ENCODE data around the gene PGLYRP3.
A peak's percentile ranks its signal among the peaks of the same experiment; 100 is the strongest.
"Not testable (repeated sequence)": the region's sequence is repeated elsewhere in the genome, so short reads cannot be mapped to it uniquely, and the experiment has no call there.

PGLYRP3 gene

DNA sequence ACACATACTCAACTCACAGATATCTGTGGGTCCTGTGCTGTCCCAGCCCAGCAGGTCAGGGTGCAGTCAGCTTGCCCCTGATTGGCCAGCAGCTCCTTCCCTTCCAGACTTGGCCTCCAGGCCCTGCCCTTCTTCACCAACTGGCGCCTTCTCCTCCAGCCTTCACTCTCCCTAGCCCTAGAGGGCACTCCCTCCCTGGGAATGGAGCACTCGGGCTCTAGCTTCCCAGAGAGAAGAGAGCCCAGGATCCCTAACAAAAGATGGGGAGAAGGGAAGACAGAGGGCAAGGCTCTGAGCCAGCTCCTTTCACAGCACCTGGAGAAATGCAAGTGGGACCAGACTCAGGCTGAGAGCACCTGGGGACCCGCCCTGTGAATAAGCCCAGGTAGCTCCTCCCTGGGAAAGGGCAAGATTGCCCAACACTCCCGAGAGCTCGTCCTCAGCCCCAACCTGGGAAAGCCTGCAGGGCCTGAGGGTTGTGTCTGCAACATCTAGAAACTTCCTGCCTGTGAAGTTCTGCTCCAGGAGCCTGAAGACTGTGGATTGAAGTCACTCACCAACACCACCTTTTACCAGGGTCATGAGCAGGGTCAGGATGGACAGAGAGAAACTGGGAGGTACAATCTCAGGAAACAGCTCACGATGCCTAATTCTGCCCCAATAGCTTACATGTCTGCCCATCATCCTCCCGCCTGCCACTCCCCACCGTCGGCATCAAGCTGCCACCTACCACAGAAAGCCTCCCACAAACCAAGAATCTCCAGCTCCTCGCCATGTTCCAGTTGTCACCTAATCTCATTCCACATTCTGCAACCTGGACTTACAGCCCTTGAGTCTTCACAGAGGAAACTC lies 36.0 kb upstream of the PGLYRP3 start, which contains the start of gene PGLYRP4:
TSS of gene PGLYRP4 (minus strand) at position 331 of the 852 bp plus-strand sequence. CDS start 909 bp downstream, outside the sequence.
- DNase-seq = no peak

DNA sequence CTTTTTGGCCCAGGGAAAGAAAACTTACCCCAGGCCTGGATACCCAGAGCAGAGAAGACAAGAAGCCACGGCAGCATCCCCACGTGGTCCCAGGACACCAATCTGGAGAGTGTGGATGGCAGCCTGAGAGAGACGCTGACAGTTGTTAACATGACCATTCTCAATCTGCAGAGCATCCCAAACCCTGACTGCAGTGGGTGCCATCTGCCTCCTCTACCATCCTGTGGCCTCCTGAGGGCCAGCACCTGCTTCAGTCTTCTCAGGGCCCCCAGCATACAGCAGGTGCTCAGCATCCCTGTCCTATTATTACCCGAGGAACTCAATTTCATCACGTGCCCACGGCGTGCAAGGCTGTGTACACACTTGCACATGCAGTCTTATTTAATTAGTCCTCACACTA lies 35.1 kb upstream of the PGLYRP3 start:
- no peak for DNase-seq

DNA sequence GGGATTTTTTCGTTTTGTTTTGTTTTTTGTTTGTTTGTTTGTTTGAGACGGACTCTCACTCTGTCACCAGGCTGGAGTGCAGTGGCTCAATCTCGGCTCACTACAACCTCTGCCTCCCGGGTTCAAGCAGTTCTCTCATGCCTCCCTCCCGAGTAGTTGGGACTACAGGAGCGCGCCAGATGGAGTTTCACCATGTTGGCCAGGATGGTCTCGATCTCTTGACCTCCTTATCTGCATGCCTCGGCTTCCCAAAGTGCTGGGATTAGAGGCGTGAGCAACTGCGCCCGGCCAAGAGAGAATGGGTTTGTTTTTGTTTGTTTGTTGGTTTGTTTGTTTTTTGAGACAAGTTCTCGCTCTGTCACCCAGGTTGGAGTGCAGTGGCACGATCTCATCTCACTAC lies 34.3 kb upstream of the PGLYRP3 start:
- not testable (repeated sequence) for DNase-seq

DNA sequence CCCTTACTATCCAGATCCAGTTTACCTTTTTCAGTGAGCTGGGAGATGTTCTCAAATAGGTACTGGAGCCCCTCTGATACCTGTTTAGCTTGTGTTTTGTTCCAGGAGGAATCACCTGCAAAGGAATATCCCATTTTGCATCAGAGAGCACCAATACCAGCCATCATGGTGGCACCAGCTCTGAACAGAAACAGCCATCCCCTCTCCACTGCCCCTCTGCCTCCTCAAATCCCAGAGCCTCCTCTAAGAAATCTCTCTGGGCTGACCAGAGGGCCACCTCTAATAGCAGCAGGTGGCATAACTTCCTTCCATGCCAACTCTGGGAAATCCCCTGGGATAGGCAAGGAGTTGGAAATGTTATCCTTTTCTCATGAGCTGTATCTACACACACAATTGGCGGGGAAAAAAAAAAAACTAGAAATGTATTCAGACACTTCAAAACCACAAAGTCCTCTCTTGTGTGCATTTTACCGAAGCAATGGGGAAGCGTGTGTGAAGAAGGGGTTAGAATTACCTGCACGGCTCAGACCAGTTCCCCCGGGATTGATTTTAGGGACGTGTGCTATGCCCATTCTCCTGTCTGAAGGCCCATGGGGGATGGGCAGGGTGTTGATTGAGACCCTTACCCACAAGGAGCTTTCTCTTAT lies 33.4 kb upstream of the PGLYRP3 start:
- no peak for DNase-seq

DNA sequence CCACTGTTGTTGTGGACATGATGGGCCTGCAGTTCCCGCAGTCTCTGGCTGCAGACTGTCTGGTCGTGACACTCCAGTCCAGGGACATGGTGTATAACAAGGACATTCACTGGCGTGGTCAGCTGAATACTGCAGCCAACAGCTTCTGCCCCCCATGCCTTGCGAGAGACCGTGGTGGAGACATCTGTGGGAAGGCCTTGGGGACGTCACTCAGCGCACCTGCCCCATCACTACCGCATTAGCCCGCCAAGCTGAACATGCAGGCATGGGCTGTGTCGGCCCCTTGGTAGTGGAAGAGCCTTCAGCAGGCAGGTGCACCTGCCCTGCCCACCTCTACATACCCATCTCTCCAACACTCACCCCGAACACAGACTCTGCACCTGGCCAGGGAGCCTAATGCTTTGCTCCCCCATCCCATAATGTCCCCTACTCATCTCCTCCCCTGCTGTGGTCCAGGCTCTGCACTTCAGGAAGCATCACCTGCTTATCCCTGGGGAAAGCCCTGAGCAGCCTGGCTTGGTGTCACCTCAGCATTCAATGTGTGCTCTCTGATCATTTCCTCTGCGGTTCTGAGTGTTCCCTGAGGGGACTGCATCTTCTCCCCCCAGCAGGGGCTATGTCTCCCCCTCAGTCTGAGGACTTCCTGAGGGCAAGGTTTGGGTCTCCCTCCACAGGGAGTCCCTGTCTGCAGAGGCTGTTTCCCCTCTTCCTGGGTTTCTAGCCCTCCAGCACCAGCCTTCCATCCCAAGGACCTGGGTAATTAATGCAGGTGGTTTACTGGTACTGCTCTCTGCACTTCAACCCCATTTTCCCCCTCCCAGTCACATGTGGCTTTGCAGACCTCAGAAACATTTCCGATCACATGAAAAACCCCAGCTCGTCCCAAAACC lies 32.7 kb upstream of the PGLYRP3 start:
- no peak for DNase-seq

DNA sequence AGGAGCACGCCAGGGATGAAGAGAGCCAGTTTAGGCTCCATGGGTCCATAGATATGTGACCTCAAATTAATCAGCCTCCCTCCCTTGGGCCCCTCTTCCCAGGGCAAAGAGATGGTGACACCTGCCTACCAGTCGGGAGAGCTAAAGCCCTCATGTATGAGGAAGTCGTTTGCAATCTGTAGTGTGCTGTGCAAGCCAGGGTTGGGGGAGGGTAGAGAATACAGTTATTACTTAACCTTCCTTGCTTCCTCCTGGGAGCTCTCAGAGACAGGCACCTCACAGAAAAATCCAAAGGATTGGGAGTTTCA lies 31.9 kb upstream of the PGLYRP3 start:
- DNase-seq = peak; percentile 49

DNA sequence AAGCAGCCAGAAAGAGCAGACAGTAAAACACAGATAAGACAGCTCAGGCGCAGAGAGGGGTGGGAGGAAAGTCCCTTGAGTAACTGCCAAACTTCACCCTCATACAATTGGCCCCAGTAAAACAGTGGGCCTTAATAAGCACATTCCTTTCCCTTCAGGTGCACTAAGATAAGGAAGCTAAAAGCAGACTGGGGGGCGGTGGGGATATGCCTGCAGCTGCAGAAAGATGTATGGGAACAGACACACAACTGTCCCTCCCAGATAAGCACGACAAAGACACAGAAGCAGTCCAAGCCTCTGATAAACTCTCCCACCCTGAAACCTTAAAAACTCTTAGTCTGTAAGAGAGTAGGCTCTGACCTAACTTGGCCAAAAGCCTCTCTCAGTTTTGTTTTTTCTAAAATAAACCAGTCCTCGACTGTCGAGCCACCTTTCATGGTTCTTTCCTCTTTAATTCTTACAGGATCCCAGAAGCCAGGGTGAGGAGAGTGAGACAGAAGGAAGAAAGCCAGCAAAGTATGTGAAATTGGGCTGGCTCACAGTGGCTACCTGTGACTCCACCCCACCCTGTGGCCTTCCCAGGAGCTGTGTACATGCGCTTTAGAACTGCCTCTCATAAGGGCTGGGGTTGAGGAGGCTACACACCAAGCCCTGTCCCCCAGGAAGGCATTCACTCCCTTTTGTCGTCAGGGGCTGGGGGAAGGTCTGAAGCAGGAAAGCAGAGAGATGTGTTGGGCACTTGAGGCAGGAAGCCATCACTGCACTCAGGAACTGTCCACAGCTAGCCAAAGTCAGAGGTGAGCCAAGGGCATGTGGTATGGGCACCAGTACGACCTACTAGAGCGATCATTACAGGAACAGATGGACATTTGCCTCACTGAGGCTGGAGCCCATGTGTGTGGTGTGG lies 31.3 kb upstream of the PGLYRP3 start:
- DNase-seq = no peak

DNA sequence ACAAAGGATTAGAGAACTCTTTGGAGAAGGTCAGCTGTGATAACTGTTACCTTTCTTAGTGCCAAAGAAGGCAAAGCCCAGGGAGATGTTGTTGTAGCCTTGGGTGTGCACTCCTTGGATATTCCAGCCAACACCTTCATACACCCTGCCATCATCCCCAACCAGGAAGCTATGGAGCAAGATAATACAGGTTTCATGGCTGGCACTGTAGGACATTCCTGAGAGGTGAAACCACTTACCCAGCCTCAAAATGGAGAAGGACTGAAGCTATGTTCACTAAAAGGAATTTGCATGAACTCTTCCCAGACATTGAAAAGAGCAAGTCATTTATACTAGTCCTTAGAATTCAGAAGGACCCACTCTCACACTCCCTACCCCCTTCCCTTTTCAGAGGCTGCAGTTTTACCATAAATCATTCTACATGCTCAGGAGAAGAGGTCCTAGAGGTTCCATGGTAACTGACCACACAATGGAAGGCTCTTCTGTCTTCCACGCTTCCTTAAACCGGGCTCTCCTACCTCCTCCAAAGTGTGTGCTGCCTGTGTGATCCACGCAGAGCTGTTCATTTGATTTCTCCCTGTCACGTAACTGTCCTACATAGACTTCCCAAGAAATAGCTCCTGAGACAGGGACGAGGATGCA lies 30.4 kb upstream of the PGLYRP3 start:
- DNase-seq = no peak

DNA sequence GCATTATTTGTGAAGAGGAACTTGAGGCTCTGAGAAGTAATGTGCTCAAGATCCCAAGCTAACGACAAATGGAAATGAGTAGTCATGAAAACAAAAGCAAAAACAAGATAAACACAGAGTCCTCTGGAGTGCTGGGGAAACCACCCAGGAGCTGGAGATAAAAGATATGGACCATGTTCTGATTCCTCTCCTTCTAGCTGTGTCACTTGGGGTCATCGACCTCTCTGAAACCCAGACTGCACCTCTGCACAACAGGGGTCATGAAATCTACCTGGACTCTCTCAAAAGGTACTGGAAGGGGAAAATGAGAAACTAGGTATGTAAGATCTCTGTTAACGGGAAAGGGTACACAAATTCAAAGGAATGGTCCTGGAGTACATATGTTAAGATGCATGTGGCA lies 29.4 kb upstream of the PGLYRP3 start:
- no peak for DNase-seq

DNA sequence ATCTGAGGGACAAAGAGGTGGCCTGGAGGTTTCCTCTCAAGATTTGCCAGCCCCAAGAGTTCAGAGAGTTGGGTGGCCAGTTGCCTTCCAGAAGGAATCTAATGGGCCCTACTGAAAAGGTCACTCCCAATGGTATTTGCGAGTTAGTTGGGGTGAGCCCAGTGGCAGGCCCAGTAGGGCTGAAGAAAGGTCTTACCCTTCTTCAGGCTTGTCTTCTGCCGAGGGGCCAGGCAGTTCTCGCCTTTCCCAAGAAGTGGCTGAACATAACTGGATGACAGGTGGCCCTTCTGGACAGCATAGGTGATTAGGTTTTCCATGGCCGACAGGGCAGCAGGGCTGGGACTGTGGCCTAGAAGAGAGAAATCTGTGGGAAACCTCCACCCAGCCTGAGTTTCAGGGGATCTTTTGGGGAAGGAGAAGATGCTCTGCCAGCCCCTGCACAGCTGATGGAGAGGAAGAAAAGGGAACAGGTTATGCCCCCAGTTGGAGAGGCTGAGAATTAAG lies 28.7 kb upstream of the PGLYRP3 start:
- DNase-seq = no peak

DNA sequence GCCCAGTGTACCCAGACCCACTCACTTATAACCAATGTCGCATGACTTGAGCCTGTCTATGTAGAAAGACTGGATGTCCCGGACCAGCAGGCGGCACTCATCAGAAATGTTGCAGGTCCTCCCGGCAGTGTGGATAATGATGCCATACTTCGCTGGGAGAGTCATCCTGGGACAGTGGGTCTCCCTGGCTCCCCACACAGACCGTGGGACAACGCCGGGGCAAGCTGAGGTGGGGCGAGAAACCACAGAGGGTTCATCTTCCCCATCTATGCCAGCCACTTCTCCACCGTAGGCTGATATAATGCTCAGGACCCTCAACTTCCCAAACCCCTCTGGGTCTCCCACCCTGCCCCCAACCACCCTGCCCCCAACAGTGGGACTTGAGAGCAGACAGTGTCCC lies 27.6 kb upstream of the PGLYRP3 start:
- no peak for DNase-seq

DNA sequence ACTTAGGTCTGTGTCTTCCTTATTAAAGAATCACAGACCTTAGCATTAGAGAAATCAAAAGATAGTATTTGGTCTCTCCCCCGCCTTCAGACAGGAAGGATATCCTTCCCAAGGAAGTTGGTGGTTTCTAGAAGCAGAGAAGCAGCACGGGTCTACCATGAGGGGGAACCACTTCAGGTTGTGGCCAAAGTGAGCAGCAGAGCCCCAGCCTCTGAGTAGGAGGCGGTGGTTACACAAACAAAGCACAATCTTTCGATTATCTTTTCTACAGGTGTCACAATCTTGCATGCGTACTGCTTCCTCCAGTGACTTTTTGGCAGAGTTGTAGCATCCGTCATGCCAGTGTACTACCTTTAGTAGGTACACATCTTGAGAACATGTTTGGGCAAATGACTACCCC lies 27.1 kb upstream of the PGLYRP3 start:
- DNase-seq = no peak

DNA sequence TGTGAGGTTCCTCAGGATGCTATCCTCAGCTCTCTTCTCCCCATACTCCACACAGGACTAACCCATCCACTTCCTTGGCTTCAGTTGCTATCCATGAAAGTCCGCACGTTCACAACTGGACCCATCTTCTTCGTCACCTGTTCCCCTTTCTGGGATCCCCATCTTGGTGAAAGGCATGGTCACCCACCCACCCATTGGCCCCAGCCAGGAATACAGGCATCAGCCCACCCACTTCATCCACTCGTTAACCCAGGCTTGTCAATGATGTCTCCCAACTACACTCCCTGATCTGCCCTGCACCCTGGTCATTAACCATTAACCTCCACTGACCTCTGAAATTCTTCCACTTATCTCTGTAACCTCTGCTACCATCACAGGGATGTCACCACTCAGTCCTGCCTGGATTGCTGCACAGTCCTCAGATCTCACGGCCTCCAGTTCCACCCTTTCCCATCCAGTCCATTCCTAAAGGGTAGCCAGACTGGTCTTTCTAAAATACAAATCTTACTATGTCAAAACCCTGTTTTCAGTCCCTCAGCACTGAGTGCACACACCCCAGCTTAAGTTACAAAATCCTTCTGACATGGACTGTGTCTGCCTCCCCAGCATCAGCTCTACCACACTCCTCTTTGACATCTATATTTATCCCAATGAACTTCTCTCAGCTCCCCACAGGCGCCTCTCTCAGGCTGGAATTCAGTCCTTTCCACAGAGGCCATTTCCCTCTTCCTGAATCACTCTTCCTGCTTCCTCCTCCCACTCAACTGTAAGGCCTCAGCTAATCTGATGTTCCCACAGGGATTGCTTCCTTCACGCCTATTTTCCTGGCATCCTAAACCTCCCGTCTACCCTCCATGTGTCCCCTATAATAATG lies 25.5 kb upstream of the PGLYRP3 start:
- DNase-seq = no peak

DNA sequence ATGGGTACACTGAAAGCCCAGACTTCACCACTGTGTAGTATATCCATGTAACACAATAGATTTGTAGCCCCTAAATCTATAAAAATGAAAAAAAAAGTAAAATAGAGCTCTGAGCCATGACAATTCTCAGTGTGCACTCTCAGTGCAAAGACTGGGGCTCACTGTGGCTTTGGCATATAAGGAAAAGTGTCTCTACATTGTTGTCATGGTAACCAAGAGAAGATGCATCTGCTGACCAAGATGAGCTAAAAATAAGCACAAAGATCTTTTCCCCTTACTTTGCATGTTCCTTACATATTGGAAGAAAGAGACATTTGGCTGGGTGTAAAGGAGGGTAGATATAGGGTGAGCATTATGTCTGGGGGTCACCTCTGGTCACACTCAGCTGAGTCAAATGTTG lies 23.9 kb upstream of the PGLYRP3 start:
- DNase-seq = no peak

DNA sequence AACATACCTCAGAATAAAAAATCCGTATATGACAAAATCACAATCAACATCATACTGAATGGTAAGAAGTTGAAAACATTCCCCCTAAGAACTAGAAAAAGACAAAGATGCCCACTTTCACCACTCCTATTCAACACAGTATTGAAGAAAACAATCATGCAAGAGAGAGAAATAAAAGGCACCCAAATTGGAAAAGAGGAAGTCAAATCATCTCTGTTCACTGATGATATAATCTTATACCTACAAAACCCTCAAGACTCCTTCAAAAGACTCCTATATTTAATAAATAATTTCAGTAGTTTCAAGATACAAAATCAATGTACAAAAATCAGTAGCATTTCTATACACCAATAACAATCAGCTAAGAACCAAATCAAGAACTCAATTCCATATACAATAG lies 21.1 kb upstream of the PGLYRP3 start:
- DNase-seq = no peak

DNA sequence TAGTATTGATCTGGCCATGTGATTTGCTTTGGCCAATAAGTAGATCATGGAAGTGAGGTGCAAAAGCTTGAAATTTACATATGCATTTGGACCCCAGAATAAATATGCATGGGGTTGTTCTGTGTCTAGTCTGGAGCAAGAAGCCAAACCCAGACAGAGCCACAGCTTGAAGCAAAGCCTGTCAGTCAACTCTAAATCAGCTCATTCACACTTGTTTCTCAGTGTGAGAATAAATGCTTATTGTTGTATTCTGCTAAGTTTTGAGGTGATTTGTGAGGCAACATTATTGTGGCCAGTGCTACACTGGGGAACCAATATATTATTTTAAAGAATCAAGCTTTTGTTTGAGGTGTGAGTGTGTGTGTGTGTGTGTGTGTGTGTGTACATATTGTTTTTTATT lies 12.2 kb upstream of the PGLYRP3 start:
- no peak for DNase-seq

DNA sequence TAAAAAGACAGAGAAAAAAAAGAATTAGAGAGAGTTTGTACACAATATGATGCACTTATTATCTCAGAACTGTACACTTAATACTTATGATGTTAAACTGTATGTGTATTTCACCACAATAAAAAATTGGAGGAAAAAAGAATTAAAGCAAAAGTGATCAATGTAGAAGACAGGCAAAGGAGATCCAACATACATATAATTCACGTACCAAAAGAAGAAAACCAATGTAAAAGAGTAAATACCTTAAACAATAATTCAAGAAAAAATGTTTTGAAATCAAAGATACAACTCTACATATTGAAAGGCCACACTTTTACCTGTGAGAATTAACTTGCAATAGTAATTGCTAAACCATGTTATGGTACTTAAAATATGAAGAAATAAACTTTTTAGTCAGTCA lies 9.8 kb upstream of the PGLYRP3 start:
- DNase-seq = no peak

DNA sequence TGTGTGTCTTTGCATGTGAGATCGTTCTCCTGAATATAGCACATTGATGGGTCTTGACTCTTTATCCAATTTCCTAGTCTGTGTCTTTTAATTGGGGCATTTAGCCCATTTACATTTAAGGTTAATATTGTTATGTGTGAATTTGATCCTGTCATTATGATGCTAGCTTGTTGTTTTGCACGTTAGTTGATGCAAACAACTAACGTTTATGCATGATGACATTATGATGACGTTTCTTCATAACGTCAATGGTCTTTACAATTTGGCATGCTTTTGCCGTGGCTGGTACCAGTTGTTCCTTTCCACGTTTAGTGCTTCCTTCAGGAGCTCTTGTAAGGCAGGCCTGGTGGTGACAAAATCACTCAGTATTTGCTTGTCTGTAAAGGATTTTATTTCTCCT lies 5.4 kb upstream of the PGLYRP3 start:
- not testable (repeated sequence) for DNase-seq

DNA sequence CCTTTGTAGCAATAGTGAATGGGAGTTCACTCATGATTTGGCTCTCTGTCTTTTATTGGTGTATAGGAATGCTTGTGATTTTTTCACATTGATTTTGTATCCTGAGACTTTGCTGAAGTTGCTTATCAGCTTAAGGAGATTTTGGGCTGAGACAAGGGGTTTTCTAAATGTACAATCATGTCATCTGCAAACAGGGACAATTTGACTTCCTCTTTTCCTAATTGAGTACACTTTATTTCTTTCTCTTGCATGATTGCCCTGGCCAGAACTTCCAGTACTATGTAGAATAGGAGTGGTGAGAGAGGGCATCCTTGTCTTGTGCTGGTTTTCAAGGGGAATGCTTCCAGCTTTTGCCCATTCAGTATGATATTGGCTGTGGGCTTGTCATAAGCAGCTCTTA lies 3.3 kb upstream of the PGLYRP3 start:
- DNase-seq = not testable (repeated sequence)

DNA sequence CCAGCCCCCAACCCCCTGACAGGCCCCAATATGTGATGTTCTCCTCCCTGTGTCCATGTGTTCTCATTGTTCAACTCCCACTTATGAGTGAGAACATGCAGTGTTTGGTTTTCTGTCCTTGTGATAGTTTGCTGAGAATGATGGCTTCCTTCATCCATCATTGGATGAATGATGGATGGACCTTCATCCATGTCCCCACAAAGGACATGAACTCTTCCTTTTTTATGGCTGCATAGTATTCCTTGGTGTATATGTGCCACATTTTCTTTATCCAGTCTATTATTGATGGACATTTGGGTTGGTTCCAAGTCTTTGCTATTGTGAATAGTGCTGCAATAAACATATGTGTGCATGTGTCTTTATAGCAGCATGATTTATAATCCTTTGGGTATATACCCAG lies 1.6 kb upstream of the PGLYRP3 start:
- not testable (repeated sequence) for DNase-seq

DNA sequence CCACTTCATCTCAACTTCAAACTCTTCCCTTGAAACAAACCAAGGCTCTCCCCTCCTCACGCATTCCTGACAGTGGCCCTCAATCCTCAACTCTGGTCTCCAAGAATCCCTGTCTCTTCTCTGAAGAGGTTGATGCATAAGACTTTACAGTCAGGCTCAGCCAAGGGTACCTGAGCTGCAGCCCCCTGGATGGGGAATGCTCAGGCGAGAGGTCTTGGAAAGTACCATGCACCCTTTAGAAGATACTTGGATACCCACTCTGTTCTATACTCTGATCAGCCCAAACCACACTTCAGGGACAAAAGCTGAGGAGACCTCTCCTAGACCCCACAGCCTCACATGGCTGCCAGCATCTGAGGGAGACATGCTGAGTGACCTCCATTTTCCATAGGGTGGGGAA lies 536 bp upstream of the PGLYRP3 start:
- no peak for DNase-seq
